Measurements from ENCODE around the gene TBC1D3L.
"Not testable (repeated sequence)": the region's sequence is repeated elsewhere in the genome, so short reads cannot be mapped to it uniquely, and the experiment has no call there.

Gene TBC1D3L

GRCh38 chr17:37988960-37989359 is at the start of gene TBC1D3L:
Gene TBC1D3L (minus strand): TSS chr17:37989060. CDS start chr17:37987520, 1,540 bp downstream.
- not testable (repeated sequence) for DNase-seq (ENCODE audit: low read depth in 2 of 2)

- not testable (repeated sequence) for DNase-seq (ENCODE audit: low read depth in 2 of 2)
Observed at GRCh38 chr17:38003676-38004075, 14.8 kb upstream of the TBC1D3L start, which contains the start of gene TBC1D3D. Gene TBC1D3D (plus strand): TSS chr17:38003976. CDS start chr17:38005561, 1,585 bp downstream.
